Upper lobe of right lung (tissue), 1 donor: ENCODE results near the gene CEACAM6. TPM values are rescaled to one million over a fixed set of nuclear protein-coding genes. Genes with fewer than 3 reads are reported as not detected.

Experiments
- ATAC-seq: fragments of 200-7000 bp; cut with Tn5 transposase; one replicate; pipeline ENCODE4 v1.9.1; 2020; ENCODE audit warnings: mild to moderate bottlenecking, moderate library complexity
- DNase-seq: peaks from one replicate; pipeline ENCODE4 v3.0.0-alpha.2; 2020
- H3K27ac ChIP-seq: fragments of 200-600 bp; one replicate; pipeline ENCODE4 v1.8.0; 2022
- H3K27me3 ChIP-seq: fragments of 200-600 bp; one replicate; pipeline ENCODE4 v1.8.0; 2022; ENCODE audit warnings: mild to moderate bottlenecking
- H3K36me3 ChIP-seq: fragments of 200-600 bp; one replicate; pipeline ENCODE4 v1.8.0; 2022
- H3K4me1 ChIP-seq: fragments of 200-600 bp; one replicate; pipeline ENCODE4 v1.8.0; 2022
- H3K4me3 ChIP-seq: fragments of 200-600 bp; one replicate; pipeline ENCODE4 v1.8.0; 2022; ENCODE audit warnings: mild to moderate bottlenecking
- H3K9me3 ChIP-seq: fragments of 200-600 bp; one replicate; pipeline ENCODE4 v1.8.0; 2022
- CTCF ChIP-seq: fragments of 200-600 bp; IDR thresholded peaks from one replicate; pipeline ENCODE4 v1.8.0; 2022; ENCODE audit warnings: antibody characterized with exemption
- intact Hi-C: fragments of 100-400 bp; cut with DNase I; formaldehyde crosslinking; loops from one replicate; pipeline ENCODE4 v1.11.0; 2022
- total RNA-seq: library from RNA; stranded (reverse); fragmentation: NEBNext Ultra II Directional; extraction: Animal tissue kit (Norgen Biotek cat#: 25700); gene quantifications from one replicate; pipeline ENCODE4 v1.2.1, GENCODE V29; 2021
- donor health status: DM: no; HTN: yes; CAD: no; lungs with severe emphysema.

The CEACAM6 gene
- total RNA-seq, 1 donor from 2014 or later, result 732 TPM

- Histone ChIP-seq H3K4me3 (no peak overlapping the region), H3K27me3 (no peaks in the 10 kb centered on the region), H3K36me3 (no peaks in the 10 kb centered on the region), H3K4me1 (no peaks in the 10 kb centered on the region), H3K9me3 (no peaks in the 10 kb centered on the region), H3K27ac (no peak overlapping the region)
- no peak for TF ChIP-seq CTCF
- ATAC-seq (peak; percentile 64), DNase-seq (no peak)
- intact Hi-C loops, result no loop called here
These were observed 14.7 kb upstream of the CEACAM6 start for GRCh38 chr19:41740415-41741243.

GRCh38 chr19:41741244-41741554, 14.1 kb upstream of the CEACAM6 start:
- no peaks in the 10 kb centered on the region for H3K36me3 ChIP-seq

GRCh38 chr19:41744850-41745249, 10.5 kb upstream of the CEACAM6 start:
- H3K9me3 ChIP-seq, result no peaks in the 10 kb centered on the region
- ATAC-seq (no peak), DNase-seq (no peak)
- TF ChIP-seq CTCF, result no peak
- no peaks in the 10 kb centered on the region for H3K4me1 ChIP-seq
- H3K27me3 ChIP-seq, result peaks cover 4% of the 10 kb centered on the region
- no peaks in the 10 kb centered on the region for H3K36me3 ChIP-seq
- no peak overlapping the region for H3K27ac ChIP-seq
- intact Hi-C loops, result no loop called here
- no peak overlapping the region for H3K4me3 ChIP-seq

More at GRCh38 chr19:41741244-41741554, 14.1 kb upstream of the CEACAM6 start:
- no peak overlapping the region for H3K27ac ChIP-seq
- TF ChIP-seq CTCF, result no peak
- H3K27me3 ChIP-seq, result no peaks in the 10 kb centered on the region
- intact Hi-C loops, result no loop called here
- H3K4me1 ChIP-seq, result no peaks in the 10 kb centered on the region
- no peak for ATAC-seq
- no peaks in the 10 kb centered on the region for H3K9me3 ChIP-seq
- no peak for DNase-seq
- no peak overlapping the region for H3K4me3 ChIP-seq

- H3K27ac ChIP-seq, result no peak overlapping the region
- TF ChIP-seq CTCF, result no peak
- no peaks in the 10 kb centered on the region for H3K9me3 ChIP-seq
- intact Hi-C loops, result no loop called here
- DNase-seq (no peak), ATAC-seq (peak; percentile 19)
- H3K4me3 ChIP-seq, result no peak overlapping the region
- peaks cover 4% of the 10 kb centered on the region for H3K27me3 ChIP-seq
- H3K4me1 ChIP-seq, result no peaks in the 10 kb centered on the region
- H3K36me3 ChIP-seq, result no peaks in the 10 kb centered on the region
These were observed 9.6 kb upstream of the CEACAM6 start for GRCh38 chr19:41745756-41746155.

- H3K36me3 ChIP-seq, result no peaks in the 10 kb centered on the region
- intact Hi-C loops, result no loop called here
- H3K9me3 ChIP-seq, result no peaks in the 10 kb centered on the region
- ATAC-seq, result peak; percentile 86
- no peak overlapping the region for H3K27ac ChIP-seq
- no peak overlapping the region for H3K4me3 ChIP-seq
- H3K4me1 ChIP-seq, result no peaks in the 10 kb centered on the region
- DNase-seq, result no peak
- H3K27me3 ChIP-seq, result peaks cover 4% of the 10 kb centered on the region
- TF ChIP-seq CTCF, result peak; percentile 53
These were observed 8.6 kb upstream of the CEACAM6 start for GRCh38 chr19:41746593-41747227.
